HG03575 (cell line): ENCODE measurements around the gene ENTREP3.
"Not testable (repeated sequence)": the region's sequence is repeated elsewhere in the genome, so short reads cannot be mapped to it uniquely, and the experiment has no call there.

Source experiments
- ATAC-seq: cut with Tn5 transposase; IDR thresholded peaks from one replicate; pipeline ENCODE4 v1.9.1; 2021; ENCODE audit not compliant: unreplicated experiment, insufficient number of reproducible peaks, low FRiP score; ENCODE audit errors: extremely low read depth

Gene ENTREP3

GRCh38 chr1:155254714-155255242 is 505 bp downstream of the ENTREP3 start:
- no peak for ATAC-seq

- no peak for ATAC-seq
Measured at GRCh38 chr1:155254228-155254713, 1.0 kb downstream of the ENTREP3 start.

DNA sequence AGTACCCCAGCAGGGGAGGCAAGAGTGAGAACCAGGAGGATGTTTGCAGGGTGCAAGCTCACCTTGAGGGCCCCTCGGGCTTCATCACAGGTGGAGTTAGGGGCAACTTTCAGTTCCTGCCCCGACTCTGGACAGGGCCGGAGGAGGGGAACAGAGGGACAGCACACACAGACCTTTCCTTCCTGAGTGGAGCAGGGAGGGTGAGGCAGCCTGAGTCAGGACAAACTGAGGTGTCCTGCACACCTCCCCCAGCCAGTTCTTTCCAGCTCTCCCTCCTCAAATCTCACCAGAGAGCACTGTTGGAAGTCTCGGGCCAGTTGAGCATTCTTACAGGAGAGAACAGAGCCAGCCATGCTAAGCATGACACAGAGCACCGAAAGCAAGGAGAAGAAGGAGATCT is 1.5 kb downstream of the ENTREP3 start:
- ATAC-seq = no peak

DNA sequence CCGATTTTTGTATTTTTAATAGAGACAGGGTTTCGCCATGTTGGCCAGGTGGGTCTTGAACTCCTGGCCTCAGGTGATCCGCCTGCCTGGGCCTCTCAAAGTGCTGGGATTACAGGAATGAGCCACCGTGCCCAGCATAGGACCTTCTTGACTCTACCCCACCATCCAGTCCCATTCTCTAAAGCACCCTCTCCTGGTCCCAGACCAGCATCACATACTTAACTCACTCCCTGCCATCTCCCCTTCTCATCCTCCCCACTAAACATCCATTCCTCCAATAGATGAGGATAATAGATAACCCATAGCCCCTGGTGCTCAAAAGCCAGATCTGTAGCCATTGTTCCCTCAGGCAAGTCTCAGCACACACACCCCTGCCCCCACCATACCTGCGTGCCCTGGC is 2.1 kb downstream of the ENTREP3 start:
- ATAC-seq = no peak

GRCh38 chr1:155251566-155251965 is 3.7 kb downstream of the ENTREP3 start:
- no peak for ATAC-seq

DNA sequence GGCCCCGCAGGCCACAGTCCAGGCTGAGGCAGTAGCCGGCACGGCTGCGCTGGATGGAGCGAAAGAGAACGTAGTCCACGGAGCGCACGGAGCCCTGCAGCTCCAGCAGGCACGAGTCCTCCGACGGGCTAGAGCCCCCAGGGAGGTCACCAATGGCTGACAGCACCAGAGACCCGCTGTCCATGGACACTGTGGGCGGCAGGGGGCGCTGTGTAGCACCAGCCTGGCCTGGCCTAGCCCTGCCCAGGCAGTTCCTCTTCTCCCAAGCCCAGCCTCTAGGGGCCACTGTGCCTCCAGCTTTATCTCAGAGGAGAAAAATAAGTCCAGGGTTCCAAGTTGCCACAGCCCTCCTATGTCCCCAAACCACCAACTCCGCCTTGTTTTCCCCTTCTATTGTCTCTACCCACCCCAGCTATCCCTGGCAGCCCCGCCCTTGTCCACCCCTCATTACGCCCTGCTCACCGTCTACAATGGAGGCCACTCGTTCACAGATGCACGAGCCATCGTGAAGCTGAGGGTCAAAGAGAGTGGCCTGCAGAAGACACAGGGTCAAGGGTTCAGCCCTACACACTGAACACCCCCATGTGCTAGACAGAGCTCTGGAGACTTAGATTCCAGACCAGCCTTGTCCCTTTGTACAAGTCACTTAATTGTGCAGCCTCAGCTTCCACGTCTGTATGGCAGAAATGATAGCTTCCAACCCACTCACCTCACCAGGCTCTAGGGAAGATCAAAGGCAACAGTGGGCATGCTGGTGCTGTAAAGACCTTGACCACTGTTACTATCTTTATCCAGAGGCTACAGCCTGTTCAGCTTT is 4.4 kb downstream of the ENTREP3 start:
- ATAC-seq = no peak

GRCh38 chr1:155250246-155250632 is 5.0 kb downstream of the ENTREP3 start:
- ATAC-seq = no peak

GRCh38 chr1:155247667-155248553 is 7.4 kb downstream of the ENTREP3 start:
- no peak for ATAC-seq

DNA sequence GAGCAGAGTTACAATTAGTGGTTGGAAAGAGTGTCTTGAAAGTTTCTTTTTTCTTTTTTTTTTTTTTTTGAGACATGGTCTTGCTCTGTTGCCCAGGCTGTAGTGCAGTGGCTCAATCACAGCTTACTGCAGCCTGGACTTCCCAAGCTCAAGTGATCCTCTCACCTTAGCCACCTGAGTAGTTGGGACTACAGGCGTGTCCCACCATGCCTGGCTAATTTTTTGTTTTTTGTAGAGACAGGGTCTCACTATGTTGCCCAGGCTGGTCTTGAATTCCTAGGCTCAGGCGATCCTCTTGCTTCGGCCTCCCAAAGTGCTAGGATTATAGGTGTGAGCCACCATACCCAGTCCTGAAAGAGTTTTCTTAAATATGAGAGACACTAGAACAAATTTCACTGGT is 8.5 kb downstream of the ENTREP3 start:
- ATAC-seq = not testable (repeated sequence)

- ATAC-seq = no peak
Measured at GRCh38 chr1:155245163-155245524, 10.1 kb downstream of the ENTREP3 start.

- ATAC-seq = peak; percentile 37
Measured at GRCh38 chr1:155244368-155245162, 10.7 kb downstream of the ENTREP3 start.

GRCh38 chr1:155242805-155243358 is 12.4 kb downstream of the ENTREP3 start:
- no peak for ATAC-seq

- ATAC-seq = no peak
Measured at GRCh38 chr1:155241841-155242264, 13.4 kb downstream of the ENTREP3 start.

- ATAC-seq = no peak
Measured at GRCh38 chr1:155241069-155241679, 14.1 kb downstream of the ENTREP3 start.

DNA sequence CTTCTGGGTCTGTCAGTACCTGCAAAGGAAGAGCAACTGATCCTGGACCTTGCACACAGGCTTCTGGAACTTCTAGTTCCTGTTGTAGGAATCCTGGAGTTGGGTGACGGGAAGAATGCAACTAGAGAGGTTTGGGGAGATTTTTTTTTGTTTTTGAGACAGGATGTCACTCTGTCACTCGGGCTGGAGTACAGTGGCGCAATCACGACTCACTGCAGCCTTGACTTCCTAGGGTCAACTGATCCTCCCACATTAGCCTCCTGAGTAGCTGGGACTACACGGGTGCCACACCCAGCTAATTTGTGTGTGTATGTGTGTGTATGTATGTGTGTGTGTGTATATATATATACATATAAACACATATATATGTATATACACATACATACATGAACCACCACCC is 18.8 kb downstream of the ENTREP3 start:
- no peak for ATAC-seq

DNA sequence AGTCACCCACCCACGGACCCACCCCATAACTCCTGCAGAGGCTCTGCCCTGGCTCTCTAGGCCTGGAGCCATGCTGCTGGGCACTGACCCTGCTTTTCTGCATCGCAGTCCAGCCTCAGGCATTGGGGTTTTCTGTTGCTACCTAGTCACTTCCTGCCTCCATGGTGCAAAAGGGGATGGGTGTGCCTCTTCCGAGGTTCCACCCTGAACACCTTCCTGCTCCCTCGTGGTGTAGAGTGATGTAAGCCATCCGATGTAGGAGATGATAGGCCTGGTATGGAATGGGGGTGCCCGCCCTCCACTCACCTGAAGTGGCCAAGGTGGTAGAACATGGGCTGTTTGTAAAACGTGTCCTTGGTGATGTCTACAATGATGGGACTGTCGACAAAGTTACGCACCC is 19.9 kb downstream of the ENTREP3 start:
- ATAC-seq = not testable (repeated sequence)

GRCh38 chr1:155233502-155233901 is 21.8 kb downstream of the ENTREP3 start:
- ATAC-seq = not testable (repeated sequence)
